GM21423 (cell line): ENCODE results near the gene XPNPEP3.
A peak's percentile ranks its signal among the peaks of the same experiment; 100 is the strongest.
"Not testable (repeated sequence)": the region's sequence is repeated elsewhere in the genome, so short reads cannot be mapped to it uniquely, and the experiment has no call there.

Source experiments
- ATAC-seq: cut with Tn5 transposase; IDR thresholded peaks from one replicate; pipeline ENCODE4 v1.9.1; 2021; ENCODE audit warnings: mild to moderate bottlenecking, moderate library complexity; ENCODE audit not compliant: unreplicated experiment

The XPNPEP3 gene

GRCh38 chr22:40856513-40857308 is at the start of gene XPNPEP3, which contains the start of gene ST13:
TSS of gene XPNPEP3 (plus strand) at chr22:40857148. CDS start at chr22:40857182, 34 bp downstream.
TSS of gene ST13 (minus strand) at chr22:40856639. CDS start at chr22:40856540, 99 bp downstream.
- peak; percentile 87 for ATAC-seq

GRCh38 chr22:40808018-40808841 is 48.7 kb upstream of the XPNPEP3 start:
- no peak for ATAC-seq

- no peak for ATAC-seq
Observed at GRCh38 chr22:40813912-40814315, 43.0 kb upstream of the XPNPEP3 start.

- no peak for ATAC-seq
Observed at GRCh38 chr22:40817737-40818136, 39.2 kb upstream of the XPNPEP3 start.

GRCh38 chr22:40818192-40818746 is 38.7 kb upstream of the XPNPEP3 start:
- no peak for ATAC-seq

GRCh38 chr22:40818747-40819598 is 38.0 kb upstream of the XPNPEP3 start, which contains the start of gene SLC25A17:
TSS of gene SLC25A17 (minus strand) at chr22:40819346. CDS start at chr22:40819248, 98 bp downstream.
- ATAC-seq: peak; percentile 81

- no peak for ATAC-seq
Observed at GRCh38 chr22:40819599-40820140, 37.3 kb upstream of the XPNPEP3 start.

GRCh38 chr22:40823426-40823825 is 33.5 kb upstream of the XPNPEP3 start:
- ATAC-seq: no peak

- ATAC-seq: not testable (repeated sequence)
Observed at GRCh38 chr22:40826292-40826691, 30.7 kb upstream of the XPNPEP3 start.

GRCh38 chr22:40826984-40827741 is 29.8 kb upstream of the XPNPEP3 start:
- no peak for ATAC-seq

- no peak for ATAC-seq
Observed at GRCh38 chr22:40829131-40829530, 27.8 kb upstream of the XPNPEP3 start.

GRCh38 chr22:40834619-40835018 is 22.3 kb upstream of the XPNPEP3 start:
- no peak for ATAC-seq

GRCh38 chr22:40838486-40838885 is 18.5 kb upstream of the XPNPEP3 start:
- ATAC-seq: no peak

- no peak for ATAC-seq
Observed at GRCh38 chr22:40844951-40845350, 12.0 kb upstream of the XPNPEP3 start.

GRCh38 chr22:40845816-40846215 is 11.1 kb upstream of the XPNPEP3 start:
- not testable (repeated sequence) for ATAC-seq

GRCh38 chr22:40853333-40853732 is 3.6 kb upstream of the XPNPEP3 start:
- no peak for ATAC-seq

GRCh38 chr22:40853961-40854360 is 3.0 kb upstream of the XPNPEP3 start:
- ATAC-seq: no peak

GRCh38 chr22:40855071-40855978 is 1.6 kb upstream of the XPNPEP3 start:
- ATAC-seq: no peak
